Bone marrow (tissue), 2 donors: Measurements from ENCODE around the gene NLN.
A peak's percentile ranks its signal among the peaks of the same experiment; 100 is the strongest.
"Not testable (repeated sequence)": the region's sequence is repeated elsewhere in the genome, so short reads cannot be mapped to it uniquely, and the experiment has no call there.

ENCODE experiments used
- DNase-seq, 2 donors: peaks; one replicate each; lab custom pipeline; 2025; lab: John Stamatoyannopoulos, UW

Gene NLN

DNA sequence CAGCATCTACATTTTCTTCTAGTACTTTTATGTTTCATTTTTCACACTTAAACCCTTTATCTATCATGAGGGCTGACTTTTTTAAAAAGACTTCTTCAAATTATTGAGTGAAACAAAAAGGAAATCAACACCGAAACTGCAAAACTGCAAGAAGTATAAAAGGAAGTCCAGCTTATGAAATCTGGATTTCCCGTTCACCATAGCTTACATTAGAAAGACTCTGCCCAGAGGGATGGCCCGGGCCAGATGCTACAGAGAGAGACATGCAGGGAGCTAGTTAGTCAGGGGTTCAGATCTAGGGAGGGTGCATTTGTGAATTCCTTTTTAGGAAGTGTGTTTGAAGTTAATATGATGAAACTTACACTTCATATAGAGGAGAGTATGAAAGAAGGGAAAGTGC is 10.0 kb downstream of the NLN start:
- not testable (repeated sequence) for DNase-seq

DNA sequence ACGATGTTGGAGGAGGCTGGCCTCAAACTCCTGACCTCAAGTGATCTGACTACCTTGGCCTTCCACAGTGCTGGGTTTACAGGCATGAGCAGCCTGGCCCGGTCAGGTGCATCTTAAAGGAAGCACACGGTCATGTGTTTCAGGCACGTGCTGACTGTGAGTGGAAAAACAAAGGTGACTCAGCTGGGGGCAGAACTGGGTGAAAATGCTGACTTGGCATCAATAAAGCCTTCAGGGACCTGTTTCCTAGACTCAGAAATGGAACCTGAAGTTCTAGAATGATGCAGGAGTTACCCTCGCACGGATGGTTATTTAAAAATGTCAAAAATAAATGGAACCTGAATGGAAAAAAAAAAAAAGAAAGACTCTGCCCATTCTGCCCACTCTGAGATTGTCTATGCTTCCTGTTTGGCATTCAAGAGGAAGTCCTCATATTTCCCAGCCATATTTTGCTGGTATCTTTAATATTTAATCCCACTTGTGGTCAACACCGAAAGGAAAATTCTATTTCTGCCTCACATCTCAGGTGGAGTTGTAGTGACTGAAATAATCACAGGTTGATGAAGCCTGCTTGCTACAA is 12.3 kb downstream of the NLN start:
- not testable (repeated sequence) for DNase-seq

DNA sequence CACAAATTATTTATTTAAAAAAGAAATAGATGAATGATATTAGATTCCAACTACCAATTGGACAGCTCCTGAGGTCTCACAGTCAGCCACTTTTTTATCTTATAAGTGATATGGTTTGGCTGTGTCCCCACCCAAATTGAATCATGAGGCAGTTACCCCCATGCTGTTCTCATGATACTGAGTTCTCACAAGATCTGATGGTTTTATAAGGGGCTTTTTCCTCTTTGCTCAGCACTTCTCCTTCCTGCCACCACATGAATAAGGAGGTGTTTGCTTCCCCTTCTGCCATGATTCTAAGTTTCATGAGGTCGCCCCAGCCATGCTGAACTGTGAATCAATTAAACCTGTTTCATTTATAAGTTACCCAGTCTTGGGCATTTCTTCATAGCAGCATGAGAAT is 12.9 kb downstream of the NLN start:
- DNase-seq: no peak

DNA sequence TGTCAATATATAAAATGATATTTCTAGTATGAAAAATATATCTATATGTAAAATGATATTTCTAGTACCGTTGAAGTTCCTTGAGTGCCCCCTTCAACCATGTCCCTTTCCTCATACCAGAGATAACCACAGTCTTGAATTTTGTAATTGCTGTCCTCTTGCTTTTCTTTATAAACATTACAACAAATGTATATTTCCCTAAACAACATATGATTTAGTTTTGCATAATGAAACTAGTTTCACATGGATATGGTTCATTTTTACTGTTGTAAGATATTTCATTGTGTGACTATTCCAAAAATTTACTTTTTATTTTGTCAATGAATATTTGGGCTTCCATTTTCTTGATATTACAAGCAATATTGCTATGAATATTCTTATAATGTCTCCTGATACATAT is 14.0 kb downstream of the NLN start:
- DNase-seq: no peak

DNA sequence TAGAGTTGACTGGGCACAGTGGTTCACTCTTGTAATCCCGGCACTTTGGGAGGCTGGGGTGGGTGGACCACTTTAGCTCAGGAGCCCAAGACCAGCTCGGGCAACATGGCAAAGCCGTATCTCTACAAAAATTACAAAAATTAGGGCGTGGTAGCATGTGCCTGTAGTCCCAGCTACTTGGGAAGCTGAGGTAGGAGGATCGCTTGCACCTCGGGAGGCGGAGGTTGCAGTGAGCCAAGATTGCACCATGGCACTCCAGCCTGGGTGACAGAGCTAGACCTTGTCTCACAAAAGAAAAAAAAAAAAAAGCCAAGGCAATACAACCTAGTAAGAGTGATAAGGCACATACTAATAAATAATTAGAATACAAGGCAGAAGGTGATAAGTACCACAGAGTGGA is 15.8 kb downstream of the NLN start:
- no peak for DNase-seq

DNA sequence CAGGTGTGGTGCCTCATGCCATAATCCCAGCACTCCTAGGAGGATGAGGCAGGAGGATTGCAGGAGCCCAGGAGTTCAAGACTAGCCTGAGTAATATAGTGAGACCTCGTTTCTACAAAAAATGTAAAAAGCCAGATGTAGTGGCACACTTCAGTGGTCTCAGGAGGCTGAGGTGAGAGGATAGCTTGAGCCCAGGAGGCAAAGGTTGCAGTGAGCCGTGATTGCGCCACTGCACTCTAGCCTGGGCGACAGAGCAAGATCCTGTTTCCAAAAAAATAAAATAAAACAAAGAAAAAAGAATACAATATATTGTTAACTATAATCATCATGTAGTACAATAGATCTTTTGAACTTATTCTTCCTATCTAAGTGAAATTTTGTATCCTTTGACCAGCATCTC is 16.3 kb downstream of the NLN start:
- DNase-seq: no peak

DNA sequence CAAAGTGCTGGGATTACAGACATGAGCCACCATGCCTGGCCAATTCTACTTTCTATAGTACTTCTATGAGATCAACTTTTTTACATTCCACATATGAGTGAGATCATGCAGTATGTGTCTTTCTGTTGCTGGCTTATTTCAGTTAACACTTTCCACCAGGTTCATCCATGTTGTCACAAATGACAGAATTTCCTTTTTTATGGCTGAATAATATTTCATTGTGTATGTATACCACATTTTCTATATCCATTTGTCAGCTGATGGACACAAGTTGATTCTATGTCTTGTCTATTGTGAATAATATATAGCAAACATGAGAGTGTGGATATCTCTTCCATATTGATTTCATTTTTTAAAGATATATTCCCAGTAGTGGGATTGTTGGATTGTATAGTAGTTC is 17.2 kb downstream of the NLN start:
- DNase-seq: no peak

DNA sequence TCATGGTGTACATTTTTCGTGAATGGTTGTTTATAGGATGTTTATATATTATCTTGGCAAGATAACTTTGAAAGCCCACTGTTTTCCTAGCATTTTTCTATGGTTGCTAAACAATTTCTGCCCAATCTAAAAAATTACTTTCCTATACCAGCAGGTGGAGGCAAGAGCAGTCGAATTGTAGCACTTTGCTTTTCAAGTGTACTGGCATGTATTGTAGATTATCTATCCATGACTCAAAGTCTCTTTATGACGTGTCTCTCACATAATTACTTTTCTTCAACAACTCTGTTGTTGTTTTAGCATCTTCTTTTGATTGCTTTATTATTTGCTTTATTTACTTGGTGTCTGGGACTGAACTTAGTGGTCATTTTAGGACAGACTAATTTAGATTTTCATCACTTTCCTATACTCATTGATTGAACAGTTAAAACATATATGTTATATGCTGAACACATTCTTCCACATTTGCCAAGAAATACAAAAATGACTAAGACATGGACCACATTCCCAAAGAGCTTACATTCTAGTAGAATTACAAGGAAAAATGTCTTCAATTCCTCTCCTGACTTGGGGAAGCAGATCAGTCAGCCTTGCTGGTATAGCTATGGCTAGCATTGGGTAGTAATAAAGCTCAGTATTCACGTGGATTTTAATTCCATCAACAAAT is 20.7 kb downstream of the NLN start:
- DNase-seq: peak in 1 of 2 donors; percentile 45

DNA sequence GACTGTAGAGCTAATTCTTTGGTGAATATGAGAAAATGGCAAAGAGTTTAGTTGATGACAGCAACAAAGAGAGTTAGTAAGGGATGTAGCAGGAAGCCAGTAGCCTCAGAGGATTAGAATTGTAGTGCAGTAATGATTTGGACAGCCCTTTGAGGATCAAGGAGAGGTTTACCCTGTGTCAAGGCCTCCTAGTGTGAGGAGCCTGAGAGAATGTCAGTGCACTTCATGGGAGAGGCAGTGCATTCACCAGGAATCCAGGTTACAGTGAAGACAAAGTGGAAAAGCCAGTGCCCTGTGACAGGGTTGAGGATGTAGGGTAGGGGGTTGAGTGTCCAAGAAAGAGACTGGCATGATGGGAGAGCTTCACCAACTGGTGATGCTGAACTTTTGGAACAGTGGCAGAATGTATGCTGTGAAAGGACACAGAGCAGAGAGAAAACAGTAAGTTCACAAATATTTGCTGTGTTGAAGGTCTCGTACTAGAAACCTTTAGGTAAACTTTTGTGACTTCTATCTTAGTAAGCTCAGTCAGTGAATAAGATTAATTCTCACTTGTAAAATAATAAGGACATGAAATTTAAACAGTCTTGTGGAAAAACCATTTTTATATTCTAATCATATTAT is 27.3 kb downstream of the NLN start:
- DNase-seq: no peak

DNA sequence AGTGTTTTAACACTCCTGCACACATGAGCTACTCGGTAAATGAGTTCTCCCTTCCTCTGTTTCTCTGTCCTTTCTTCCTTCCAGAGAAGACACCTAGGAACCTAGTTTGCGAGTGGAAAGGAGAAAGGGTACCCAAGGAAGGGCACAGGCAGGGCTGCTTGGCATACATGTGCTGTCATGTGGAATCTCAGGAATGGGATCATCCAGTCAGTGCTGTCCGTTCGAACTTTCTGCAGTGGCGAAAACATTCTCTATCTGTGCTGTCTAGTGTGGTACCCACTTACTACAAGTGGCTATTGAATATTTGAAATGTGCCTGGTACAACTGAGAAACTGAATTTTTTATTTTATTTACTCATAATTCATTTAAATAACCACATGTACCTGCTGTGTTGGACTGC is 28.0 kb downstream of the NLN start:
- DNase-seq: no peak

DNA sequence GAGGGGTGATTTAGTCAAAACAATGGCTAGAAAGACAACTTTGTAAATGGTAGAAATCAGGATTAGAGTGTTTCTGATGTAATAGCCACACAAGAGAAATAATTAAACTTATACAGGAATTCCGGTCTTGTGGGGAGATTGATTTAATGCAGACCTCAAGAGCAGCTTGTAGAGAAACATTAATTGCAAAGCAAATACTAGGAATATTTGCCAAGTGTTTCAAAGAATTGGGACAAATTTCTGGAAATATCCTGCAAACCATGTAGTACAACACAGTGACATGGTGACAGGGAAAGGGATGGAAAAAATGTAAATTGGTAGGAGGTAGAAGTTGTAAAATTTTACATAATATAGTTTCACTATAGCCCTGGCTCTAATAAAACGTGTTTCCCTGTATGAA is 28.9 kb downstream of the NLN start:
- no peak for DNase-seq

DNA sequence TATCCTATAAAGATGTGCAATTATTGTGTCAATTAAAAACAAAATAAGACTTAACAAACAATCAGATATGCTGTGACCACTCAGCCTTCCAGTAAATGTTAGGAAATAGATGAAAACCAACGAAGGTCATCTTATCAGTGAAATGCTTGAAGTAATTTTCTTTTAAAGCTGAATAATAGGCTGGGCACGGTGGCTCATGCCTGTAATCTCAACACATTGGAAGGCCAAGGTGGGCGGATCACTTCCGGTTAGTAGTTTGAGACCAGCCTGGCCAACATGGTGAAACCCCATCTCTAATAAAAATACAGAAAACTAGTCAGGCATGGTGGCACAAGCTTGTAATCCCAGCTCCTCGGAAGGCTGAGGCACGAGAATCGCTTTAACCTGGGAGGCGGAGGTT is 31.2 kb downstream of the NLN start:
- no peak for DNase-seq

DNA sequence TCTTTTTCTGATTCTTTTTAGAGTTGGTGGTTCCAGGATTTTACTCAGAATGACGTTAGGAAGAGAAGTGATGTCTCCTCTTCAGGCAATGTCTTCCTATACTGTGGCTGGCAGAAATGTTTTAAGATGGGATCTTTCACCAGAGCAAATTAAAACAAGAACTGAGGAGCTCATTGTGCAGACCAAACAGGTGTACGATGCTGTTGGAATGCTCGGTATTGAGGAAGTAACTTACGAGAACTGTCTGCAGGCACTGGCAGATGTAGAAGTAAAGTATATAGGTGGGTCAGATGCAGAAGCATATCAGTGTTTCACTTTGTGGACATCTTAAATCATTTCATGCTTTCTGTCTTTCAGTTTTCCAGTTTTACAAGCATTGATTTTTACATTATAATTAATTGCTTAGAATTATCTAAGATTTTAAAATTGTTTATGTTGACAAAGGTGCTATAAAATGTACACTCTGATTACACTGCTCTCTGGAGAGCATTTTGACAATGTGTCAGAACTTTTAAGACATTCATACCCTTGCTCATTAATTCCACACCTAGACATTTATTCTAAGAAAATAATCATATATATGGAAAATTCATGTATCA is 36.6 kb downstream of the NLN start:
- DNase-seq: no peak

DNA sequence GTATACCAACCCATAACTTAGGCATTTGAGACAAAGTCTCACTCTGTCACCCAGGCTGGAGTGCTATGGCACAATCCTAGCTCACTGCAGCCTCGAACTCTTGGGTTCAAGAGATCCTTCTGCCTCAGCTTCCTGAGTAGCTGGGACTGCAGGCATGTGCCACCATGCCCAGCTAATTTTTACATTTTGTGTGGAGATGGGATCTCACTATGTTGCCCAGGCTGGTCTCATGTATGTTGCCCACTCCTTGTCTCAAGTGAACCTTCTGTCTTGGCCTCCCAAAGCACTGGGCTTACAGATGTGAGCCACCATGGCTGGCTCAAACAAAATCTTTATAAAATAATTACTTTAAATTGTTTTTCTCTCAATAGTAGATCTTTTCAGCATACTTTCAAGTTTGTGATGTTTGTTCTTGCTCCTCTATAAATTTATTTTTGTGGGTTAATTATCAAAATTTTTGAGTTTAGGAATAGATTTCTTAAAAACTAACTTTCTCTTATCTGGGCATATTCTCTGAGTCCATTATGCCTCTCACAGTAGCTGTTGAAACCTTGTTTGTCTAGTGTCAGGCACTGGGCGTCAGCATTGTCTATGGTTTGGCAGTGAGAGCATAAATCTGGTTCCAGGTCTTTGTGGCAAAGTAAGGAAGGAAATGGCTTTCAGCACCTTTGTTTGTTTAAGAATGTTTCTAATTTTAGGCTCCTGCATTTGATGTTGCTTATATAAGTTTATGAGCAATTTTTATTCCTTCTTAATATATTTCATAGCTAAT is 38.7 kb downstream of the NLN start:
- no peak for DNase-seq

DNA sequence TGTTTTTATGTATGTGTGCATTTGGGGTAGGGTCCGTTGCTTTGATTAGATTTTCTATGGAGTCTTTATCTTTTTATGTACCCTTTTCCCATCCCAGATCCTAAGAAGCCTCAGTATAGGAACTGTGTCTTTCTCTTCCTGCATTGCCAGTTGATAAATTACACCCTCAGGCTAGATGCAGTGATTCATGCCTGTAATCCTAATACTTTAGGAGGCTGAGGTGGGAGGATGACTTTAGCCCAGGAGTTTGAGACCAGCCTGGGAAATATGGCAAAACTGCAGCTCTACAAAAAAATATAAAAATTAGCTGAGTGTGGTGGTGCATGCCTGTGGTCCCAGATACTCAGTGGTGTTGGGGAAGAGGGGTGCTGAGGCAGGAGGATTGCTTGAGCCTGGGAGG is 40.2 kb downstream of the NLN start:
- no peak for DNase-seq

DNA sequence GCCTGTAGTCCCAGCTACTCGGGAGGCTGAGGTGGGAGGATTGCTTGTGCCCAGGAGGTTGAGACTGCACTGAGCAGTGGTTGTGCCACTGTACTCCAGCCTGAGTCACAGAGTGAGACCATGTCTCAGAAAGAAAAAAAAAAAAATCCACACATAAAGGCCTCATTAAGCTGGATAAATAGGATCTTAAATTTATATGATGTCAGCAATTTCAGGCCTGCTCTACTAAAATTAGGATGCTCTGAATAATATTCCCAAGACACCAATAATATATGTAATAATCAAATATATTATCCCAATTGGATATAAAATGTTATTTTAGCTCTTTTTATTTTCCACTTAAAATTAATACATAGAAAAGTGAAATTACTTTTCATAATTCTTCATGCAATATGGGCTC is 43.6 kb downstream of the NLN start:
- no peak for DNase-seq

DNA sequence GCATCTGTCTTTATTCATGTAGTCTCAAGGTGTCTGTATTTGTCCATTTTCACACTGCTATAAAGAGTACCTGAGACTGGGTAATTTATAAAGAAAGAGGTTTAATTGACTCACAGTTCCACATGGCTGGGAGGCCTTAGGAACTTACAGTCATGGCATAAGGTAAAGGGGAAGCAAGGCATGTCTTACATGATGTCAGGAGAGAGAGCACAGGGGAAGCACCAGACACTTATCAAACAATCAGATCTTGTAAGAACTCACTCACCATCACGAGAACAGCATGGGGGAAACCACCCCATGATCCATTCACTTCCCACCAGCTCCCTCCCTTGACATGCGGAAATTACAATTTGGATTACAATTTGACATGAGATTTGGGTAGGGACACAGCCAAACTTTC is 44.2 kb downstream of the NLN start:
- peak in 1 of 2 donors; percentile 3 for DNase-seq

DNA sequence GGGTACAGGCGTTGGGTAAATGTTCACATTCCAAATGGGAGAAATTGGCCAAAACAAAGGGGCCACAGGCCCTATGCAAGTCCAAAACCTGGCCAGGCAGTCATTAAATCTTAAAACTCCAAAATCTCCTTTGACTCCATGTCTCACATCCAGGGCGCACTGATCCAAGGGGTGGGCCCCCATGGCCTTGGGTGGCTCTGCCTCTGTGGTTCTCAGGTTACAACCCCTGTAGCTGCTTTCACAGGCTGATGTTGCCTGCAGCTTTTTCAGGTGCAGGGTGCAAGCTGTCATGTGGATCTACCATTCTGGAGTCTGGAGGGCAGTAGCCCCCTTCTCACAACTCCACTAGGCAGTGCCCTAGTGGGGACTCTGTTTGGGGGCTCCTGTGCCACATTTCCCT is 44.8 kb downstream of the NLN start:
- DNase-seq: no peak

DNA sequence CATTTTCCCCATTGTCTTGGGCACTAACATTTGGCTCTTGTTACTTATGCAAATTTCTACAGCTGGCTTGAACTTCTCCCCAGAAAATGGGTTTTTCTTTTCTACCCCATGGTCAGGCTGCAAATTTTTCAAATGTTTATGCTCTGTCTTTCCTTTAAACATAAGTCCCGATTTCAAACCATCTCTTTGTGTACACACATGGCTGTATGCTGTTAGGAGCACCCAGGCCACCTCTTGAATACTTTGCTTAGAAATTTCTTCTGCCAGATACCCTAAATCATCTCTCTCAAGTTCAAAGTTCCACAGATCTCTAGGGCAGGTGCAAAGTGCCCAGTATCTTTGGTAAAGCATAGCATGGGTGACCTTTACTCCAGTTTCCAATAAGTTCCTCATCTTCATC is 45.6 kb downstream of the NLN start:
- DNase-seq: no peak

DNA sequence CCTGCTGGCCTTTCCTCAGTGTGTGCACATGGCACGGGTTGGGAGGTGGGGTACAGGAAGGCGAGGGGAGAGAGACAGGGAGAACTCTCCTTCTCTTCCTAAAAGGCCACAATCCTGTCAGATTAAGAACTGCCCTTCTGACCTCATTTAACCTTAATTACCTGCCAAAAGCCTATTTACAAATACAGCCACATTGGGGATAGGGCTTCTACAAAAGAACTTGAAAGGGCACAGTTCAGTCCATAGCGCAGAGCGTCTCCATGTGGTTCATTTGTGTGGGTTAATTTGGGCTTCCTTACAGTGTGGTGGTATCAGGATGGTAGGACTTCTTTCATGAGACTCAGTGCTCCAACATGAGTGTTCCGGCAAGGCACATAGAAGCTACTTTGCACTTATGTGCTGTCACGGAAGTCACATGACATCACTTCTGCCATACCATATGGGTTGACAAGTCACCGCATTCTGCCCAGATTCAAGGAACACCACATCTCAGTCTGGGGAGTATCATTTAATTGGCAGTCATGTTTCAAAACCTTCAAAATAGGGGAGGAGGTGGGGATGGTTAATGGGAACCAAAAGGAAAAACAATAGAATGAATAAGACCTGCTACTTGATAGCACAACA is 46.8 kb downstream of the NLN start:
- DNase-seq: no peak

DNA sequence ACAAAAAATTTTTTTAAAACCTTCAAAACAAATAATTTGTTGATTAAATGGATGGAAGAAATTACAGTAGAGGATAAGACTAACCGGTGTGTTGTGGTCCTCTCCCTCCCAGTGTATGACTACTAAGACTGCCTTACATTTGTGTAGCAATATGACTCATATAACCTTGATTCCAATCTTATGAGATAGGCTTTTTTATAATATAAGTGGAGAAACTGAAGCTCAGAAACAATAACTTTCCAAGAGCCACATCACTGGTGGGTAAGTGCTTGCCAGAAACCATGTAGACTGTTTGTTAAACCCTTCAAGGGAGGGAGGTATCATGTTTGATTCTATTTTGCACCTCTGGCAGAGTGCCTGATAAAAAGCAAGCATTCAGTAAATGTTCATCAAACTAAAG is 47.5 kb downstream of the NLN start:
- no peak for DNase-seq

DNA sequence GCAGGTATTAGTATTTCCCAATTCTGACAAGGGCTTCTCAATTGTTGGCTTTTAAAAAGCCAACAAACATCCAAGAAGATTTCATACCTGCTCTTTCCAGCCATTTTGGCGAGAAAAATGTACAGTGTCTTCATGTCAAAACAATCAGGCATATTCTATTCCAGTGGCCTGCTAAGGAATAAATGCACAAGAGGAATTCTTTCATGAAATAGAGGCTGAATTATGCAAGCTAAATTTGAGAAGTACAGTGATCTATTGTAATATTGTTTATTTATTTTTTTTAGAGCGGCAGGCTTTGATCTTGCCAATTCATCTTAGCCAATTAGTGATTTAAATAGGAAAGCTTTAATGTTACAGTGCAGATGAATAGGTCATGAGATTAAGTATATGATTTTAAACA is 49.3 kb downstream of the NLN start:
- no peak for DNase-seq
